ENCODE data around the gene MAD1L1. TPM values are rescaled to one million over a fixed set of nuclear protein-coding genes. Genes with fewer than 3 reads are reported as not detected.

Gene MAD1L1
- total and polyA plus RNA-seq, 4 donors = 43.0 to 54.9 (median 49.9) TPM

DNA sequence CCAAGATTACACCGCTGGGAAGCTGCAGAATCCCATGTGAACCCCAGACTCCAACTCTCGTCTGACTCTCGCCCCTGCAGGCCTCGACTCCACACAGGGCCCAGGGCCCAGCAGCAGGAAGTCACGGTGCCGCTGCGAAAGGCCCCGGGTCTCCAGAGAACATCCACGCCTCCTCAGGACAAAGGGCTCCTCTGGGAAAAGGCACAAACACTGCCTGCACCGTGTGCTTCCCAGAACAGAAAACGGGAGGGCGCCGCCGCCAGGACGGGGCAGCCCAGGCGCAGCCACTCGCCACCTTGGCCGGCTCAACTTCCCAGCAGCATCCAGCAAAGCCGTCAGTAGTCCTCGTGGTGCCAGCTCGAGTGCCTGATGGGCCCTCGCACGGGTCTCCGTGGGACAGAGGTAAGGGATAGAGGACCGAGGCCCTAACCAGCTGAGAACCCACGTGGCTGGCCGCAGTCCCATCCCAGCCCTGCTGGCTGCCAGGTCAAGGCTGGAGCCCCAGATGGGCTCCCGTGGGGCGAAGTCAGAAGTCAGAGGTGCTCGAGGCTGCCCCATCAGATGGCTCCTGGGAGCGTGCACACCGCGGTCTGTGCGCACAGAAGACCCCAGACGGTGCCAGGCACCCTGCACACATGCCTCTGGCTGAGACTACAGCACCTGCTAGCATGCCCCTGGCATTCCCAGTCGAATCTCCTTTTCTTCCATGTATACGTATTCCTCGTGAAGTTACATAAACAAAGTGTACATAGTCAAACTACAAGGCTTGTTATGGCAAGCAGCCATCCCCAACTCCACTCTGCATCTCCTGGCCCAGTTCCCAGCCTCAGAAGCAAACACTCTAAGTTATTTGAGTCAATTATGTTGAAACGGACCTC lies 60.2 kb downstream of the MAD1L1 start:
- WGBS, 2 donors = 69 to 76% methylated on average over 39 of the region's 39 CpGs
- ATAC-seq (ENCODE audit: insufficient read depth, low FRiP score) (no peak), DNase-seq (peak; percentile 95 to 99 (median 99))
- peaks cover 0 to 9% (median 5%) of the 10 kb centered on the region in 4 donors for H3K36me3 ChIP-seq (ENCODE audit: control insufficient read depth in 4 of 4, insufficient read depth in 4 of 4, low read length in 4 of 4)
- H3K9me3 ChIP-seq (ENCODE audit: control insufficient read depth in 4 of 4, insufficient read depth in 3 of 4, low read length in 3 of 4) = no peaks in the 10 kb centered on the region
- TF ChIP-seq, protein P1, sequence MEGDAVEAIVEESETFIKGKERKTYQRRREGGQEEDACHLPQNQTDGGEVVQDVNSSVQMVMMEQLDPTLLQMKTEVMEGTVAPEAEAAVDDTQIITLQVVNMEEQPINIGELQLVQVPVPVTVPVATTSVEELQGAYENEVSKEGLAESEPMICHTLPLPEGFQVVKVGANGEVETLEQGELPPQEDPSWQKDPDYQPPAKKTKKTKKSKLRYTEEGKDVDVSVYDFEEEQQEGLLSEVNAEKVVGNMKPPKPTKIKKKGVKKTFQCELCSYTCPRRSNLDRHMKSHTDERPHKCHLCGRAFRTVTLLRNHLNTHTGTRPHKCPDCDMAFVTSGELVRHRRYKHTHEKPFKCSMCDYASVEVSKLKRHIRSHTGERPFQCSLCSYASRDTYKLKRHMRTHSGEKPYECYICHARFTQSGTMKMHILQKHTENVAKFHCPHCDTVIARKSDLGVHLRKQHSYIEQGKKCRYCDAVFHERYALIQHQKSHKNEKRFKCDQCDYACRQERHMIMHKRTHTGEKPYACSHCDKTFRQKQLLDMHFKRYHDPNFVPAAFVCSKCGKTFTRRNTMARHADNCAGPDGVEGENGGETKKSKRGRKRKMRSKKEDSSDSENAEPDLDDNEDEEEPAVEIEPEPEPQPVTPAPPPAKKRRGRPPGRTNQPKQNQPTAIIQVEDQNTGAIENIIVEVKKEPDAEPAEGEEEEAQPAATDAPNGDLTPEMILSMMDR (IDR thresholded peaks at IDR 0.05; ENCODE audit: control extremely low read depth, extremely low read depth) = no peak
- H3K4me1 ChIP-seq (ENCODE audit: control insufficient read depth in 5 of 5, insufficient read depth in 5 of 5, low read length in 5 of 5) = peaks cover 4 to 34% (median 19%) of the 10 kb centered on the region in 5 donors
- H3K27me3 ChIP-seq (ENCODE audit: control insufficient read depth in 3 of 3, insufficient read depth in 3 of 3, low read length in 2 of 3) = peaks cover 0 to 2% (median 0%) of the 10 kb centered on the region in 3 donors
- peak overlapping the region in 1 of 2 donors; percentile 9 for H3K27ac ChIP-seq (ENCODE audit: low read depth in 1 of 2, low read length in 1 of 2)
- H3K9ac ChIP-seq (ENCODE audit: insufficient read depth in 1 of 2, low read length in 2 of 2) = no peak overlapping the region
- no peak overlapping the region for H3K4me3 ChIP-seq

DNA sequence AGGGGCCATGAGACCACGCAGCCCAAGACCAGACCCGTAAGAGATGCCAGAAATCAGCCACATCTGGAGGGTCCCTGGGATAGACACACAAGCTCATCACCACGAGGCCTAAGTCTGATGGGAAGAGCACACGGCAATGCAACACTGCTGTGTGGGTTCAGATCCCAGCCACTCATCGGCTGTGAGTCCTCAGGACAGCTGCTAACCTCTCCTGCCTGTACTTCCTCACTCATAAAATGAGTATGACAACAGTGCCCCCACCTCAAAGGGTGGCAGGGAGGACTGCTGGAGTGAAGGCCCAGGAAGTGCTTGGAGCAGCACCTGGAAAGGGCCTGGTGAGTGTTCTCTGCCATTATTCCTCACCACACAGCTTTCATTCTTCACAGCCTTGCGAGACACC lies 60.9 kb downstream of the MAD1L1 start:
- Histone ChIP-seq H3K9me3 (ENCODE audit: control insufficient read depth in 4 of 4, insufficient read depth in 3 of 4, low read length in 3 of 4) (no peaks in the 10 kb centered on the region), H3K27me3 (ENCODE audit: control insufficient read depth in 3 of 3, insufficient read depth in 3 of 3, low read length in 2 of 3) (peaks cover 0 to 2% (median 0%) of the 10 kb centered on the region in 3 donors), H3K27ac (ENCODE audit: low read depth in 1 of 2, low read length in 1 of 2) (no peak overlapping the region), H3K4me3 (no peak overlapping the region), H3K9ac (ENCODE audit: insufficient read depth in 1 of 2, low read length in 2 of 2) (no peak overlapping the region), H3K36me3 (ENCODE audit: control insufficient read depth in 4 of 4, insufficient read depth in 4 of 4, low read length in 4 of 4) (peaks cover 0 to 10% (median 6%) of the 10 kb centered on the region in 4 donors), H3K4me1 (ENCODE audit: control insufficient read depth in 5 of 5, insufficient read depth in 5 of 5, low read length in 5 of 5) (peaks cover 4 to 36% (median 19%) of the 10 kb centered on the region in 5 donors)
- ATAC-seq (ENCODE audit: insufficient read depth, low FRiP score) = no peak
- WGBS, 2 donors = 97 to 98% methylated on average over 6 of the region's 6 CpGs
- TF ChIP-seq, protein P1 (IDR thresholded peaks at IDR 0.05; ENCODE audit: control extremely low read depth, extremely low read depth) = no peak
- no peak for DNase-seq

DNA sequence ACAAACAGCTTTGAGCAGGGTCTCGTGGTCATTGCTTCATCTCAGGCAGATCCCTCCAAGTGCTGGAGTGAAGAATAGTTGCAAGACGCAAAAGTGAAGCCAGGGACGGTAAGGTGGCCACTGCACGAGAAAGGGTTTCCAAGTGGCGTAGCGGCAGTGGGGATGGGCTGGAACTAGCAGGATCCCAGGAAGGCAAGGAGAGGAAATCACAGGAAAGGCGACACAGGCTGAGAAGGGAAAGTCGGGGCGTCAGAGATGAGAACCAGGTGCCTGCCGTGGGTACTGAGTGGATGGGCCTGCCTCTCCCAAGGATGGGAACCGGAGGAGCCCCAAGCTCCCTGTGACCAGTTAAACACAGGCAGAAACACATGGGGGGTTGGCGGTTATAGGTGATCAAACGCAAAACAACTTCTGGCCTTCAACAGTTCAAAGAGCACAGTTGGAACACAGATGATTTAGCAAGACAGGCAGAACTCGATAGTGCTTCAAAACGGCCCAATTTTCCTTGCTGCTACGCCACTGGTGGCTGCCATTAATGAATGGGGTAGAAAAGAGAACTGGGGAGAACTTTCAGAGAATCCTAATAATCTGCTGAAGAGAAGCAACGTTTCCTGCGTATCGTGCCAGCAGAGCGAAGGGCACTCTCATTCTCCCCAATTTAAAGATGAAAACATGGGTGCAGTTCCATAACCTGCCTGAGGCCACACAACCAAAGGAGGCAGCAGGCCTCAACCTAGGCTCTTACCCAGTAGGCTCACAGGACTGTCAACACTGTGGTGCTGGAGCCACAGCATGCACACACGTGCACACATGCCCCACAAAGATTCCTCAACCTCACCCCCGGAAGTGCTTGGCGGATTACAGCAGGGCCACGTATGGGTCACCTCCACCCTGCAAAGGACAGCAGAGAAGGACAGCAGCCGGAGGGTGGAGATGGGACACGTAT lies 61.9 kb downstream of the MAD1L1 start:
- H3K4me1 ChIP-seq (ENCODE audit: control insufficient read depth in 5 of 5, insufficient read depth in 5 of 5, low read length in 5 of 5) = peaks cover 4 to 45% (median 19%) of the 10 kb centered on the region in 5 donors
- H3K9me3 ChIP-seq (ENCODE audit: control insufficient read depth in 4 of 4, insufficient read depth in 3 of 4, low read length in 3 of 4) = no peaks in the 10 kb centered on the region
- no peak overlapping the region for H3K4me3 ChIP-seq
- 94% methylated on average over 26 of the region's 26 CpGs for WGBS, 2 donors
- ATAC-seq (ENCODE audit: insufficient read depth, low FRiP score) (no peak), DNase-seq (no peak)
- H3K27ac ChIP-seq (ENCODE audit: low read depth in 1 of 2, low read length in 1 of 2) = no peak overlapping the region
- peaks cover 0 to 10% (median 6%) of the 10 kb centered on the region in 4 donors for H3K36me3 ChIP-seq (ENCODE audit: control insufficient read depth in 4 of 4, insufficient read depth in 4 of 4, low read length in 4 of 4)
- no peak overlapping the region for H3K9ac ChIP-seq (ENCODE audit: insufficient read depth in 1 of 2, low read length in 2 of 2)
- peaks cover 0 to 2% (median 0%) of the 10 kb centered on the region in 3 donors for H3K27me3 ChIP-seq (ENCODE audit: control insufficient read depth in 3 of 3, insufficient read depth in 3 of 3, low read length in 2 of 3)
- TF ChIP-seq, protein P1 (IDR thresholded peaks at IDR 0.05; ENCODE audit: control extremely low read depth, extremely low read depth) = no peak
